ENCODE measurements around the gene SHB.

The SHB gene

DNA sequence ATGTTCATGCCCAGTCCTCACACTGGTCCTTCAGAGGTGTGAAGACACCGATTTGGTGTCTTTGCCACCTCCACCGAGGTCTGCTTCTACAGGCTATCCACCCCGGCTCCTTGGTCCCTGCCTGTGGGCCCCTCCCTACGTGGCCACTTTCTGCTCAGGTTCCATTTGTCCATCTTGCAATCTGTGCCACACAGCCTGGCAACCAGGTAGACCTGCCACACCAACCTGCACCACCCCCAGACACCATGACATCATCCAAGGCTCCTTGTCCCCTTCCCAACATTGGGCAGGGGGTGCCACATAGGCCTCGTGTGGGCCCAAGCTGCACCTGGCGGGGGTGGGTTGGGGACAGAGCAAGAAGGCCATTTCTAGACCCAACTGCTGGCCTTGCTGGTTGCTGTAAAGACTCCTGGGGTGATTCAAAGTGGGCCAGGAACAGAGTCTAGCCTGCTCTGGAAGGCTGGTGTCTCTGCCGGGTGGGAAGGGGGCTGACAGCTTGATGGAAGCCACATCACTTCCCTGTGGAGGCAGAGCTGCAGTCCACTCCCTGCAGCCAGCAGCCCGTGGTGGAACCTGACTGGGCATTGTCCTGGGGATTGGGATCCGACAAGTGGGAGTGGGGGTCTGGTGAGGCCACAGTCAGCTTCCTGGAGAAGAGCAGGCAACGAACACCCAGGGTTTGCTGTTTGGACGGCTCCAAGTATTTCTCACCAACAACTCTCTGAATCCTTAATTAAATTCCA lies 99.3 kb downstream of the SHB start:
- DNase-seq (ENCODE audit: low read depth, low spot score), result no peak

DNA sequence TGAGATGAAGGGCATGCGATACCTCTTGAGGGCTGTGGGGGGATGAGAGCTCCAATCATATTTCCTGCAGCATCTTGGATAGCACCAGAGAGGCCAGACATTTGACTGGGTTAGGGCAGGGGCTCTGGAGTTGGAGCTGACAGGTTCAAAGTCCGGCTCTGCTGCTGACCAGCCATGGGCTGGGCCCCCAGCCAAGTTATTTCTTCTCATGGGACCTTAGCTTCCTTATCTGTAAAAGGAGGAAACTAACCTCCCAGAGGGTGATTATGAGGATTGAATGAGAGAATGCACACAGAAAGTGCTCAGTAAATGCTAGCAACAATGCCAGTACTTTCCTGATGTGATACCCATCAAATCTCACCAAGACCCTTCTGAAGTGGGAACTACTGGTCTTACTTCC lies 99.9 kb downstream of the SHB start:
- DNase-seq (ENCODE audit: low read depth, low spot score), result peak; percentile 61

DNA sequence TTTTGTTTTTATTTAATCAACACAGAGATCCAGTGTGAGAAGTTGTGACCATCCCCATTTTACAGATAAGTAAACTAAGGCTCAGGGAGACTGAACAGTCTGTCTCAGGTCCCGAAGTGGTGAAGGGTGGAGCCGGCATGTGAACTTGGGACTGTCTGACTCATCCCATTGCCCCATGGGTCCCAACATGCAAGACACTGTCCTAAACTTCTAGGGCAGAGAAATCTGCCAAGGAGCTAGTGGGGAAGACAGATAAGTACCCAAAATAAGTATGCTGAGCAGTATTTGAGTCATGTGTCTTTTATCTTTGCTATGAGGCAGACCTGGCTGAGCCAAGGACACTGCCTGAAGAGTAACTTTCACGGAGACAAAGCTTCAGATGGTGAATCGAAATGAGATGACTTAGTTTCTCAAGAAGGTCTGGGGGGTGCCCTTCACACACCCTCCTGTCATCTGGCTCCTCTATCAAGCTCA lies 100.8 kb downstream of the SHB start:
- no peak for DNase-seq (ENCODE audit: low read depth, low spot score)

DNA sequence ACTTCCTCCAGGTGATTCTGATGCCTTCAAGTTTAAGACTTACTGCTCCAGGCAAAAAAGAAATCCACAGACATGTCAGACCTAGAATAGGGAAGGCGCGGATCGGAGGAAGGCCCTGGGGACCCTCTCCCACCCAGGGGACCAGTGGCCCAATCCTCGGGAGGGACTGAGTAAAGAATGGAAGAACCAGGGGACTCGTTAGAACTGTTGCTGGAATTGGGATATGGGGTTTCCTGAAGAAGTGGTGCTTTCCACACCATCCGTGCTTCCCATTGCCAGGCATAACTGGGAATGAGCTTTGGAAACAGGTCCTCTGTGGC lies 101.3 kb downstream of the SHB start:
- no peak for DNase-seq (ENCODE audit: low read depth, low spot score)

DNA sequence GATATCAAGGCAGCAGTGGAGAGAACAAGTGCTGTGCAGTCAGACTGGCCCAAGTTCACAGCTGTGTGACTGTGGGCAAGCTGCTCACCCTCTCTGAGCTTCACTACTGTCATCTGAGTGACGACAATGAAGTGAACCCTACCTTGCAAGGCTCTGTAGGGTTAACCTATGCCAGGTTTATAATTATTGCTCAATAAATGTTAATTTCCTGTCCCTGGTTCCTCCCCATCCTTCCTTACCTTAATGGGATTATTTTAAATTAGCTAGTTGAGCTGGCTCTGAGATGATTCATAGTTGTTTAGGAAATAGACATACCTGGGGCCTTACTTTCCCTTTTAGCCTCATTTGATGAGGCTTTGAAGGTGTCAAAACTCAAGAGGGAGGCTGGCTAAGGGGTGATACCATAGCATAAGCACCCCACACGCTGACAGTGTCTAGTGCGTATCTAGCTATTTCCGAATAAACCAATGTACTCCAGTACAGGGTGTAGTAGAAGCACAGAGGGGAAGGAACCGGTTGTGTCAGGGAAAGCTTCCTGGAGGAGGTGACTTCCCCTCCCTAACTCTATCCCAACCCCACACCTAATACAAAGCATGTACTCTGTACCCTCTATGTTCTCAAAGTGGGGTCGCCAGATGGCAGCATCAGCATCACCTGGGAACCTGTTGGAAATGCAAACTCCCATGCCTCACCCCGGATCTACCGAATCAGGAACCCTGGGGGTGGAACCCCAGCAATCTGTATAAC lies 101.8 kb downstream of the SHB start:
- no peak for DNase-seq (ENCODE audit: low read depth, low spot score)

DNA sequence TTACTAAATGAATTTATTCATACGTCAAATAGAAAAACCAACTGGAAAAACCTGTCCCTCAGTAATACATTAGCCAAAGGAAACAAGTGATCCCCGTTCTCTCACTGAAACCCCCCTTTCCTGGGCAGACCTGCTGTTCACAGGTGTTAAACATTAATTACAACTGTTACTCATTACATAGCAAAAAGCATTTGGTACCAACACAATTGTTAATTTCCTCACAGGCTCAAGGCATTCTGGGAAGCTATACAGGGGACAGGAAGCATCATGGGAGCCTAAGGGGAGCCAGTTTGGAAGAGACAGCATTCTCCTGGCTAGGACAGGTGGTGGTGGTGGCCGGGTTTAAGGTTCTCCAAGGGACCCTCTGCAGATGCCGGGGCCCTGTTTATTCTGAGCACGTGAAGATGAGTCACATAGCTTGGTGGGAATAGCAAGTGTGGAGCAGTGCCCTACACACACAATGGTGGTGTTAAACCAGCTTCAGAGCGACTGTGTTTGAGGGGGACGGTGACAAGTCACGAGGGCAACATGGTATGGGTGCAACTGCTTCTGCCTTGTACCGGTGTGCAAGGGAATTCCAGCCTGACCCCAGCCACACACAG lies 102.5 kb downstream of the SHB start:
- DNase-seq (ENCODE audit: low read depth, low spot score), result peak; percentile 46

DNA sequence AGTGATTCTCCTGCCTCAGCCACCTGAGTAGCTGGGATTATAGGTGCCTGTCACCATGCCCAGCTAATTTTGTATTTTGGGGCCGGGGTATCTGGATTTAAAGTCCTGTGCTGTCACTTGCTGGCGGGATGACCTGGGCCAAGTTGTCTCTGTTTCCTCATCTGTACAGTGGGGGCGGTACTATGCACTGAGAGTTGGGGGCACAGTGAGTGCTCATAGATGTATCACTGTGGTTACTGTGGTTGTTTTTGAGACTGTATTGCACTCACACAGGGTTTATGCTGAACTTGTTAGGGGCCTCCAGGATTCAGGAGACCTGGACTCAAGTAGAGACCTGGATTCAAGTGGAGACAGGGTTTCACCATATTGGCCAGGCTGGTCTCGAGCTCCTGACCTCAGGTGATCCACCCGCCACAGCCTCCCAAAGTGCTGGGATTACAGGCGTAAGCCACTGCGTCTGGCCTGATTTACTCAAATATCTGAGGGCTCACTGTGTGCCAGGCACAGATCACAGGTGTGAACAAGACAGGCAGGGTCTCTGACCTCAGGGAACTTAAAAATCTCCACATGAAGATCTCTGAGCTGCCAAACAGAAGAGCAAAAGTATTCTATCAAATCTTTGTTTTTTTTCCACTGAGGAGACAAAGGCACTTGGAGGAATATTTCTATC lies 103.2 kb downstream of the SHB start:
- DNase-seq (ENCODE audit: low read depth, low spot score), result peak; percentile 53

DNA sequence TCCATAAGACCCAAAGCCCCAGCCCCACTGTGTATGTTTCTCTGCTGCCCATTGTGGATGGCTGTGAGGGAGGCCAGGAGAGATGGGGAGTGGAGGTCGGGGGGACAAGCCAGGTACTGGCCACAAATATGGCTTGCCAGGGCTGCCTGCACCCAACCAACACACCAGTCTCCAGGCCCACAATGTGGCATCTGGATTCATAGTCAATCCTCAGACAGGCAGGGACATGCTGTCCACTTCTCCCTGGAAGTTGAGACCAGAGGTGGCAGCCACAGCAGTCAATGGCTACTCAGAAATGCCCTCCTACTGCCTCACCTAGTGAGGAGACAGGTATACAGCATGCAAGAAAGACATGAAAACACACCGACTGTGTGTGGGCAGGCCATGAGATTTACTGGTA lies 103.9 kb downstream of the SHB start:
- DNase-seq (ENCODE audit: low read depth, low spot score), result no peak

DNA sequence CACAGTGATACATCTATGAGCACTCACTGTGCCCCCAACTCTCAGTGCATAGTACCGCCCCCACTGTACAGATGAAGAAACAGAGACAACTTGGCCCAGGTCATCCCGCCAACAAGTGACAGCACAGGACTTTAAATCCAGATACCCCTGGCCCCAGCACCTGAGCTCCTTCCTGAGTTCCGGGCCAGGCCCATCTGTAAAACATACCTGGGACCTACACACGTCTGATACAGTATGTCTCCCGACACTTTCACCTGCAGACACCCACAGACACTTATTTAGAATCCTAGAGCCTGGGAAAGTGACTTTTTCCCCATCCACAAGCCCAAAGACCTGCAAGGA lies 104.3 kb downstream of the SHB start:
- no peak for DNase-seq (ENCODE audit: low read depth, low spot score)

DNA sequence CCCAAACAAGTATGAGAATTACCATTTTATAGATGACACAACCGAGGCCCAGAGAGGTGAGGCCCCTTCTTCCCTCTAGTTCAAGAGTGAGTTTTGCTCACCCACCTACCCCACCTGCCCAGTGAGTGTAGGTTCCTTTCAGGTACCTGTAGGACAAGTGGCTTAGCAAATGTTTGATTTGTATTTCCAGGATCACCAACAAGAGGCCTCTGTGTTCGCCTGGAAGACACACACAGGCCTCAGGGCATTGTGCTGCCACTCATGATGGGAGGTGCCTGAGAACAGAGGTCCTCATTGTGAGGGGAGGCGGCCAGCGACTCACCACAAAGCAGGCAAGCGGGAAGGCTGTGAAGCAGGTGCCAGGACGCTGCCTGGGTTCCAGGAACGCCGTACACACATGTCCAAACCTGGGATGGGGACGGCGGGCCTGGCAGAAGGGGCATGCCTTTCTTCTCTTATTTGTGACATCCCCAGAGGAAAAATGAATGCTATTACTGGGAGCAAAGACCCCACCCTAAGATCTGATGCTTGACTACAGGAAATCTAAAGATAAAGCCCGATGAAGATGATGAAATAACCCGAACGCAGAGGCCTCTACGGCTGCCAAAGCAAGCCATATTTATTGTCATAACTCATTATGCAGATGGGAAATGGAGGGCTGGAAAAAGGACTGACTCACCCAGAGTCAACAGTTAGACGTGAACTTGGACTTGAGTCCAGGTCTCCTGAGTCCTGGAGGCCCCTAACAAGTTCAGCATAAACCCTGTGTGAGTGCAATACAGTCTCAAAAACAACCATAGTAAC lies 104.9 kb downstream of the SHB start:
- peak; percentile 90 for DNase-seq (ENCODE audit: low read depth, low spot score)

DNA sequence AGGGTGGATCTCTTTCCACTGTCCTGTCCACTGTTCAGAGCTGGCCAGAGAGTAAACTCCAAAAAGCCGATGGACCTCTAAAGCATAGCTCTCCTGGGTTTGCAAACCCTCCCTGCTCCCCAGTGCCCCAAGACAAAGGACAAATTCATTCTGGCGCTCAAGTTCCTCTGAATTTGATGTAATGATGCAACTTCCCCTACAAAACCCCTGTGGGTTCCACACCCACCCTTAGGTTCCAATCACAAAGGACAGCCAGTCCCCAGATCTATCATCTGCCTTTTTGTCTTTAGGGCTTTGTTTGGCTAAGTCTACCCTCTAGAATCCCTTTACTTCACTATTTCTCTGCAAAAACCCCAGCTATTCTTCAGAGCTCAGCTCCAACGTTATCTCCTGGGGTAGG lies 107.7 kb downstream of the SHB start:
- no peak for DNase-seq (ENCODE audit: low read depth, low spot score)

DNA sequence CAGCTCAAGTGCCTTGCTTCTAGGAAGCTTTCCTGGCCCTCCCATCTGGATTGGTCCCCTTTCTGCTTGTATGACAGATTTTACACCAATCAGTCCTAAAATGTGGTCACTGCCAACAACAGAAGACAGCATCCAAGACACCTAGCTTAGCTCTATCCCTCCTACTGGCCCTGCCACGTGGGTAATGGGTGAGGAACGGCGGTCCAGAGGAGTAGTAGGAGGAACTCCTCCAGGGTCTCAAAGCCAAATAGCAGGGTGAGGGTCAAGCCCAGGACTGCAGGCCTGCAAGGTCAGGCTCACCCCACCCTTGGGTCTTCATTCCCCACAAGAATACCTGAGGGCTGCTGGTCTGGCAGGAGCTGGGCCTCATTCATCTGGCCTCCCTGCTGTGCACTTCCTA lies 108.4 kb downstream of the SHB start:
- DNase-seq (ENCODE audit: low read depth, low spot score), result no peak

DNA sequence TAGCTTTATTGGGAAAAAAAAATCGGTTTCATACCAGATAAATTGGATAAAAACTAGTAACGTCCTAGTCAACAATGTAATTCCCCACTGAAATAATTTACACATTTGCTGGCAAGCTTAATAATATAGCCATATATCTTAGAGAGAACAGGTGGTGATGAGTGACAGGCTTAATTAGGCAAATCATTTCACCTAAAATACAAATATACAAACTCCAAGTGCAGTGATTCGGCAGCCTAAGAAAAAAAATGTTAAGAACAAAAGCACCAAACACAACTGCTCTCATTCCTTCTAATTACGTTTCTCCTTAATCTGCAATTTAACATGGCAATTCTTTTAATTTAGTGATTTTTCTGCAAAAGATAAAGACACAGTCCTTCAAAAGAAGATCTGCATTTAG lies 109.1 kb downstream of the SHB start:
- no peak for DNase-seq (ENCODE audit: low read depth, low spot score)

DNA sequence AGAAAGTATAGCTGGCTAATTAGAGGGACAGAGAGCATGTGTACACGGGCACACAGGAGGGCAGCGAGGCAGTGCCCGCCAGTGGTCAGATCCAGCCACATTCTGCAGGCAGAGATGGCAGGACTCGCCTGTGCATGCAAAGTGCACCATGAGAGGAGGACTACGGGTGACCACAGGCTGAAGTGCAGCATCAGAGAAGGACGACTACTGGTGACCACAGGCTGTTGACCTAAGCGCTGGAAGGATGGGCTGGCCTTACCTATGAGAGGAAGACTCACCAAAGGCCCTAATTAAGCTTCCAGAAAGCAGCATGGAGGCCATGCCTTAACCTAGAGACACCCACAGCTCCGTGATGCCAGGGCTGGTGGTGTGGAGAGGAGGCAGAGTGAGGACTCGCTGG lies 110.9 kb downstream of the SHB start:
- DNase-seq (ENCODE audit: low read depth, low spot score), result no peak

DNA sequence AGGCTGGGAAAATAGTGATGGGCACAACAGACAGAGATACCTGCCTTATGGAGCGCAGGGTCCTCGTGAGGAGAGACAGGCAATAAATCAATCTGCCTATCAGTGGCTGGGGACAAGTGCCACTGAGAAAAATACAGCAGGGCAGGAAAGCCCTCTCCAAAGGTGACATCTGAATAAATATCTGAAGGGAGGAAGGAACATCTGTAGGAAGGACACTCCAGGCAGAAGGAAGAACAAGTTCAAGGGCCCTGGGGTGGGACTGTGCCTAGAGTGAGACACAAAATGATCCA lies 111.4 kb downstream of the SHB start:
- DNase-seq (ENCODE audit: low read depth, low spot score), result no peak

DNA sequence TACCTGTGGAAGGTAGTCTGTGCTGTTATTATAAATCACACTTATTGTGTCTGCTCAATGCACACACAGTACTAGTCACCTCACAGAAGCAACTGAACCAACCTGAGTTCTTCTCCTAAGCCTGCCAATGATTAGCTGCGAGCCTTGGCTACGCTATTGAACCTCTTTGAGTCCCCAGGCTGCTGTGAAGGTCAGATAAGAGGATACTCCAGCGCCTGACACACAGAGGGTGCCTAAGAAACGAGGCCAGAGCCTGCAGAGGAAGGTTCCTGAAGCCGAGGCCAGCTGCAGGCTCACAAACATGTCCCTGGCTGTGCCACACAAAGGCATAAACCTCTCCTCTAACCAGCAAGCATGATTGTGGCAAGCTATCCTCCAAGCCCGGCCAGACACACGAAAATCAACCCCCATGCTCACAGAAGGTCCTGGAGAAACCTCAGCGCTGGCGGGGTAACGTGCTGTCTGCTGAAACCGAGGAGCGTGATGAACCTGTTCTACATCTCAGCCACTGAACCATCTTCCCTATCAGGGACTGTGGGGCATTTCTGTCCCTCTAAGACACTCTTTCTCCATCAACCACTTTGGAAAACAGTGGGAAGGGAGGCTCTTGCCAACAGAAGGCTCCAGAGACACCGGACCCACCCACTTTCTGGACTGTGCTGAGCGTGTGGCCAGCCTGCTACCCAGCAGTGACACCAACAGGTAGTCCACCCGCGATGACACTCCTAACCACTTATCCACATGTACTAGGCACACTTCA lies 111.9 kb downstream of the SHB start:
- no peak for DNase-seq (ENCODE audit: low read depth, low spot score)

DNA sequence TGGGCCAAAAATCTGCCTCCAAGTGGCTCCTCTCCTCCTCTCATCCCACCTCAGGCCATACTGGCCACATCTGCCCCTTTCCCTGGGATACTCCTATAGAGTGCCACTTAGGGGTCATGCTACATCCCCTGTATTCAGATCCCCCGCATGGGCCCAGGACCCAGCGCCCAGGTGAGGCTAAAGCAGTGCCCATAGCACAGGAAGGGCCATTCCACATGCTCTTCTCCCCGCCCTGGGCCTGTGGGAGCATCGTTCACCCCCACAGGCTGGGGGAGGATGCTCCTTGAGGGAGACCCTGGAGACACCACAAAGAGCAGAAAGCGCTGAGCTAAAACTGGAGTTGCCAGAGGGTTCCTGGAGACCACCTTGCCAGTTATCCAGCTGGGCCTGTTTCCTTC lies 112.6 kb downstream of the SHB start:
- no peak for DNase-seq (ENCODE audit: low read depth, low spot score)

DNA sequence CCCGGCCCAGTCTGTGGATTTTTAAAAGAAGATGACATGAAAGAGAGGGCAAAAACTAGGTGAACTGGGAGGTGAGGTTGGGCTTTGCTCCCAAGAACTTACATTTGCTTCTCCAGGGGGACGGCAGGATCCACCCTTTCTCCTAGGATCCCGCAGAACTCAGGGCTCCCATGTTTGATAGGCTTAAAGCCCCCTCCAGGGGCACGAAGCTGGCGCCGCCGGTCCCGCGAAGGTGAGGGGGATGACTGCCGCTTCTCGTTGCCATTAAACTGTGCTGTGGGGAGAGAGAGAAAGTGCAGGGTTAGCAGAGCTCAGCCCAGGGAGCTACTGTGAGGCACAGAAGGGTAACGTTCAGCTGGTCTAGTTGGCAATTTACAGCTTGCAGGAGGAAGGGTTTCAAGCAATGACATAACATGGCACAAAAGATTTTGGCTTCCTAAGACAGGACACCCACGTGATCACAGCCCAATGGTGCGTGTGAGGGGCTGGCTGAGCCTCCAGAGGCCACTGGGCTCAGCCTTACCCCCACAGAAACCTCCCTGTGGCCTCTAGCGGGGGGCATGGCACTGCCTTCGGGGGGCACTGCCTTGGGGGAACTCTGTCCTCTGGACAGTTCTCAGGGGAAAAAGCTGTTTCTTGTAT lies 113.1 kb downstream of the SHB start:
- no peak for DNase-seq (ENCODE audit: low read depth, low spot score)

DNA sequence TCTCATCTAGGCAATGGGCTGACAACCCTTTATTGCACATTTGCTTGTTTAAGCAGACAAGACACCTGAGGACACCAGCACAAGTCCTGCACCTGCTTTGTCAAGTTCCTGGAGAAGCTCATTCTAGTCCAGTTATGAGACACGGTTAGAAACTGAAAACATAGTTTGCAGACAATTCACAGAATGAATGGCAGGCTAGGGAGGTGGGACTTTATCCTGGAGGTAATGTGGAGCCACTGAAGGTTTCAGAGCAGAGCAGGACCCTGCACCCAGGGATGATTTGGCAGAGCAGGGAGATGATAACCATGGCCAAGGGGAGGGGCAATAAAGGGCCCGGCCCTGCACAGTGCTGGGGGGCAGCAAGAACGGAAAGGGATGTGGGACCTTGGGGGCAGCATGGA lies 114.4 kb downstream of the SHB start:
- DNase-seq (ENCODE audit: low read depth, low spot score), result no peak

DNA sequence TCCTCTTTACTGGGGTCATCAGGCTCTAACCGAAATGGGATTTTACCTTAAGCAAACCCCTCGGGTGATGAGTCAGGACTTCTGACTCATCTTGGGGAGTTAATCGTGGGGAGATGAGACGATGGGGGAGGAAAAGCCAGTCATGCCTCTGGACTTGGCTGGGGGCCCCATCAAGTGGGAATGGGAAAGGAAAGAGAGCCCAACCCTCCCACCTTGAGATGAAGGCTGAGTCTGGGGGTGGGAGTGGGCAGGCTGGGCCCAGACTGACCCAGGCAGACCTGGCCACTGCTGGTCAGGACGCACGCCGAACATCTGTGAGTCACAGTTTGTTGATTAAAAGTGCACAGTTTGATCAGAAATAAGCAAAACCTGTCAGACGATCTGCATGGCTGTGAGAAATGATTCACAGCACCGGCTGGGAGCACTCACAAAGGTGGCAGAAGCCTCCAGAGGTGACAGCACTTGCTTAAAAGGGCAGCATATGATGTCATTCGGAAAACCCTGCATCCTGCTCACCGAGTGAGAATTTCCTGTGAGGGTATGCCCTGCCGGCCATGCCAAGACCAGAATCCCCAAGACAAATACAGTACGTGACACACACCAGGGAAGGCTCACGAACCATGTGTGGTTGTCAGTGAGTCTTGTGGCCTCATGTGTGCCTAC lies 115.1 kb downstream of the SHB start:
- DNase-seq (ENCODE audit: low read depth, low spot score), result peak; percentile 89

All from astrocyte of the hippocampus (primary cell).